ENCODE results near the gene AKR1D1. TPM values are rescaled to one million over a fixed set of nuclear protein-coding genes. Genes with fewer than 3 reads are reported as not detected.
"Not testable (repeated sequence)": the region's sequence is repeated elsewhere in the genome, so short reads cannot be mapped to it uniquely, and the experiment has no call there.

AKR1D1 gene
- total RNA-seq, 1 donor: not detected

DNA sequence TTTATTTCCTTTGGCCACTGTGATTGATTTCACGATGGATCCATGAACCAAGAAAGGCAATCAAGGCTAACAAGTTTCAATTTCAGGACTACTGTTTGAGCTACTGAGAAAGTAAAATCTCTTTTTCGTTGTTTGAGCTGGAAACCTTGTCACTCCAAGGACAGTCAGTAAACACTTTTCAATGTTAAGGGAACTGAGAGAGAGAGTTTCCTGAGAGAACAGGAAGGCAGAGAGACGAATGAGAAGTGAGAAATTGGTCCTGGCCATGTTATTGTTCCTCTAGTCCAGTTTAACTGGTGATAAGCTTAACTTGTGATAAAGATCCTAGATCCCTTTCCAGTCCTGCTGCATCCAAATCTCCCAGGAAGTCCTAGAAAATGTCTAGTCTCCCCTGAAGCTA, 909 bp upstream of the AKR1D1 start:
- H3K36me3 ChIP-seq (ENCODE audit: insufficient read depth, low read length): no peaks in the 10 kb centered on the region
- no peaks in the 10 kb centered on the region for H4K20me1 ChIP-seq (ENCODE audit: insufficient read depth, low read length)
- no peaks in the 10 kb centered on the region for H3K27me3 ChIP-seq (ENCODE audit: insufficient read depth, low read length)
- no peak for DNase-seq (ENCODE audit: insufficient read length, low spot score, missing footprints)
- TF ChIP-seq, protein P1, sequence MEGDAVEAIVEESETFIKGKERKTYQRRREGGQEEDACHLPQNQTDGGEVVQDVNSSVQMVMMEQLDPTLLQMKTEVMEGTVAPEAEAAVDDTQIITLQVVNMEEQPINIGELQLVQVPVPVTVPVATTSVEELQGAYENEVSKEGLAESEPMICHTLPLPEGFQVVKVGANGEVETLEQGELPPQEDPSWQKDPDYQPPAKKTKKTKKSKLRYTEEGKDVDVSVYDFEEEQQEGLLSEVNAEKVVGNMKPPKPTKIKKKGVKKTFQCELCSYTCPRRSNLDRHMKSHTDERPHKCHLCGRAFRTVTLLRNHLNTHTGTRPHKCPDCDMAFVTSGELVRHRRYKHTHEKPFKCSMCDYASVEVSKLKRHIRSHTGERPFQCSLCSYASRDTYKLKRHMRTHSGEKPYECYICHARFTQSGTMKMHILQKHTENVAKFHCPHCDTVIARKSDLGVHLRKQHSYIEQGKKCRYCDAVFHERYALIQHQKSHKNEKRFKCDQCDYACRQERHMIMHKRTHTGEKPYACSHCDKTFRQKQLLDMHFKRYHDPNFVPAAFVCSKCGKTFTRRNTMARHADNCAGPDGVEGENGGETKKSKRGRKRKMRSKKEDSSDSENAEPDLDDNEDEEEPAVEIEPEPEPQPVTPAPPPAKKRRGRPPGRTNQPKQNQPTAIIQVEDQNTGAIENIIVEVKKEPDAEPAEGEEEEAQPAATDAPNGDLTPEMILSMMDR (IDR thresholded peaks at IDR 0.05; ENCODE audit: extremely low read depth, low read depth, low read length): no peak
- H3K4me3 ChIP-seq (ENCODE audit: insufficient read depth, low read length): no peak overlapping the region
- no peak overlapping the region for H2AFZ ChIP-seq (ENCODE audit: low read length)
- H3K9me3 ChIP-seq (ENCODE audit: low read depth, low read length): no peaks in the 10 kb centered on the region
- H3K79me2 ChIP-seq (ENCODE audit: insufficient read depth, low read length): no peaks in the 10 kb centered on the region
- no peak overlapping the region for H3K27ac ChIP-seq (ENCODE audit: low read depth, low read length)
- H3K4me1 ChIP-seq (ENCODE audit: insufficient read depth, low read length): no peaks in the 10 kb centered on the region
- no peak overlapping the region for H3K4me2 ChIP-seq (ENCODE audit: insufficient read depth, low read length)

DNA sequence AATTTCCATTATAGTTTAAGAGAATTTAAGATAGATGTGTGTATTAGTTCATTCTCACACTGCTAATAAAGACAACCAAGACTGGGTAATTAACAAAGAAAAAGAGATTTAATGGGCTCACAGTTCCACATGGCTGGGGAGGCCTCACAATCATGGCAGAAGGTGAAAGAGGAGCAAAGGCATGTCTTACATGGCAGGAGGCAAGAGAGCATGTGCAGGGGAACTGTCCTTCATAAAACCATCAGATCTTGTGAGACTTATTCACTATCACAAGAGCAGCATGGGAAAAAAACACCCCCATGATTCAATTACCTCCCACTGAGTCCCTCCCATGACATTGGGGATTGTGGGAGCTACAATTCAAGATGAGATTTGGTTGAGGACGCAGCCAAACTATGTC, 473 bp upstream of the AKR1D1 start:
- not testable (repeated sequence) for H3K79me2 ChIP-seq (ENCODE audit: insufficient read depth, low read length); H3K27me3 ChIP-seq (ENCODE audit: insufficient read depth, low read length); H3K4me3 ChIP-seq (ENCODE audit: insufficient read depth, low read length); H3K36me3 ChIP-seq (ENCODE audit: insufficient read depth, low read length); H3K4me2 ChIP-seq (ENCODE audit: insufficient read depth, low read length); H4K20me1 ChIP-seq (ENCODE audit: insufficient read depth, low read length); DNase-seq (ENCODE audit: insufficient read length, low spot score, missing footprints); H3K4me1 ChIP-seq (ENCODE audit: insufficient read depth, low read length); H3K9me3 ChIP-seq (ENCODE audit: low read depth, low read length); H3K27ac ChIP-seq (ENCODE audit: low read depth, low read length); H2AFZ ChIP-seq (ENCODE audit: low read length)

DNA sequence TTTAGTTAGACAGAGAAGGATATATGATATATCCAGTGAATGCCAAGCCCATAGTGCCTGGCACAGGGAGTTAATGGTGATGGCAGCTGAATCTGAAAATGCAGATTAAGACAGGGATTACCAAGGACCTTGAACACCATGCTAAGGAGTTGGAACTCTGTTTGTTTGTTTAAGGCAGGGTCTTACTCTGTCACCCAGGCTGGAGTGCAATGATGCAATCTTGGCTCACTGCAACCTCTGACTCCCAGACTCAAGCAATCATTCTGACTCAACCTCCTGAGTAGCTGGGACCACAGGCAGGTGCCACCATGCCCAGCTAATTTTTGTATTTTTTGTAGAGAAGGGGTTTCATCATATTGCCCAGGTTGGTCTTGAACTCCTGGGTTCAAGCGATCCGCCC, 1.6 kb downstream of the AKR1D1 start:
- no peak for DNase-seq (ENCODE audit: insufficient read length, low spot score, missing footprints)
- TF ChIP-seq, protein P1 (IDR thresholded peaks at IDR 0.05; ENCODE audit: extremely low read depth, low read depth, low read length): no peak
- no peaks in the 10 kb centered on the region for H3K79me2 ChIP-seq (ENCODE audit: insufficient read depth, low read length)
- H3K4me1 ChIP-seq (ENCODE audit: insufficient read depth, low read length): no peaks in the 10 kb centered on the region
- no peak overlapping the region for H3K4me2 ChIP-seq (ENCODE audit: insufficient read depth, low read length)
- H3K9me3 ChIP-seq (ENCODE audit: low read depth, low read length): no peaks in the 10 kb centered on the region
- no peak overlapping the region for H3K27ac ChIP-seq (ENCODE audit: low read depth, low read length)
- H3K36me3 ChIP-seq (ENCODE audit: insufficient read depth, low read length): no peaks in the 10 kb centered on the region
- H4K20me1 ChIP-seq (ENCODE audit: insufficient read depth, low read length): no peaks in the 10 kb centered on the region
- no peaks in the 10 kb centered on the region for H3K27me3 ChIP-seq (ENCODE audit: insufficient read depth, low read length)
- no peak overlapping the region for H2AFZ ChIP-seq (ENCODE audit: low read length)
- no peak overlapping the region for H3K4me3 ChIP-seq (ENCODE audit: insufficient read depth, low read length)

DNA sequence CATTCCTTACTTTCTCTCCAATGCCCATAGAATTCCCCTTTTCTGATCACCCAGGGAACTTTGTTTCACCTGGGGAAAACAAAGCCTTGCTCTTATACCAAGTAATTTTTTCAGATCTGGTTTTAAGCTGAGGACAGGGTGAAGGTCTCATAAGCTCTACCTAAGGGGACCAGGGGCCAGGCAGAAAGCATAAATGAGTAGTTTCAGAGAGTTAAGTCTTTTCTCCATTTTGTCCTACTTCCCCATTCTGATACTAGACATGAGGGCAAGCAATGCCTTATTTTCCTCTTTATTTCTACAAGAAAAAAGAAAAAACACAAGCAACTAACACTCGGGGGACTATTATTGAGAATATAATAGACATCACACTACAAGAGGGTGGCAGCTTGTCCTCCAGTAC, 2.9 kb downstream of the AKR1D1 start:
- no peak overlapping the region for H3K4me2 ChIP-seq (ENCODE audit: insufficient read depth, low read length)
- DNase-seq (ENCODE audit: insufficient read length, low spot score, missing footprints): no peak
- H3K79me2 ChIP-seq (ENCODE audit: insufficient read depth, low read length): no peaks in the 10 kb centered on the region
- H3K27me3 ChIP-seq (ENCODE audit: insufficient read depth, low read length): no peaks in the 10 kb centered on the region
- H3K36me3 ChIP-seq (ENCODE audit: insufficient read depth, low read length): no peaks in the 10 kb centered on the region
- TF ChIP-seq, protein P1 (IDR thresholded peaks at IDR 0.05; ENCODE audit: extremely low read depth, low read depth, low read length): no peak
- H3K4me1 ChIP-seq (ENCODE audit: insufficient read depth, low read length): no peaks in the 10 kb centered on the region
- H2AFZ ChIP-seq (ENCODE audit: low read length): no peak overlapping the region
- H3K27ac ChIP-seq (ENCODE audit: low read depth, low read length): no peak overlapping the region
- H3K4me3 ChIP-seq (ENCODE audit: insufficient read depth, low read length): no peak overlapping the region
- no peaks in the 10 kb centered on the region for H4K20me1 ChIP-seq (ENCODE audit: insufficient read depth, low read length)
- no peaks in the 10 kb centered on the region for H3K9me3 ChIP-seq (ENCODE audit: low read depth, low read length)
